Keratinocyte (primary cell): ENCODE results near the gene S100G. TPM values are rescaled to one million over a fixed set of nuclear protein-coding genes. Genes with fewer than 3 reads are reported as not detected.
"Not testable (repeated sequence)": the region's sequence is repeated elsewhere in the genome, so short reads cannot be mapped to it uniquely, and the experiment has no call there.

Experiments
- DNase-seq: peaks from one replicate; pipeline ENCODE4 v3.0.0-alpha.2; 2011; ENCODE audit warnings: low read depth, missing footprints, low spot score
- FAIRE-seq: peaks from 2 replicates; lab custom pipeline; 2011; peaks lifted over from hg19 to GRCh38; lab: Jason Lieb, UNC
- H2AFZ ChIP-seq: 2 replicates; pipeline ENCODE4 v1.6.0; 2012; ENCODE audit warnings: low read length, control low read depth, inconsistent platforms; ENCODE audit not compliant: control insufficient read depth
- H3K27ac ChIP-seq: 2 replicates; pipeline ENCODE4 v1.5.1; 2011; ENCODE audit warnings: low read length; ENCODE audit not compliant: control insufficient read depth, insufficient read depth
- H3K27me3 ChIP-seq: 3 replicates; pipeline ENCODE4 v1.6.0; 2011; ENCODE audit warnings: low read length; ENCODE audit not compliant: control insufficient read depth, insufficient read depth; ENCODE audit errors: extremely low read depth
- H3K36me3 ChIP-seq, 2 experiments: 2 replicates in 1 of 2; 3 replicates in 1 of 2; pipeline ENCODE4 v1.5.1; 2011; ENCODE audit warnings: low read length in 2 of 2, mild to moderate bottlenecking in 1 of 2; ENCODE audit not compliant: control insufficient read depth in 2 of 2, insufficient read depth in 2 of 2; ENCODE audit errors: extremely low read depth in 1 of 2
- H3K4me1 ChIP-seq: 3 replicates; pipeline ENCODE4 v1.5.1; 2011; ENCODE audit warnings: low read length; ENCODE audit not compliant: control insufficient read depth, insufficient read depth; ENCODE audit errors: extremely low read depth
- H3K4me2 ChIP-seq: 3 replicates; pipeline ENCODE4 v1.6.0; 2011; ENCODE audit warnings: low read depth, low read length; ENCODE audit not compliant: control insufficient read depth, insufficient read depth; ENCODE audit errors: extremely low read depth
- H3K4me3 ChIP-seq, 3 experiments: fragments of 200-600 bp in 1 of 3; sonication (generic) in 1 of 3; 2 replicates in 2 of 3; 3 replicates in 1 of 3; pipeline ENCODE4 v1.5.1; 2011 to 2016; ENCODE audit warnings: low read length in 3 of 3, mild to moderate bottlenecking in 3 of 3, control low read depth in 2 of 3, inconsistent platforms in 1 of 3, low read depth in 1 of 3, mixed read lengths in 1 of 3, mixed run types in 1 of 3, moderate library complexity in 1 of 3; ENCODE audit not compliant: control insufficient read depth in 2 of 3, insufficient read depth in 2 of 3; ENCODE audit errors: extremely low read depth in 1 of 3
- H3K79me2 ChIP-seq: 2 replicates; pipeline ENCODE4 v1.6.0; 2012; ENCODE audit warnings: low read length; ENCODE audit not compliant: control insufficient read depth, insufficient read depth
- H3K9ac ChIP-seq: 3 replicates; pipeline ENCODE4 v1.6.0; 2011; ENCODE audit warnings: low read length; ENCODE audit not compliant: control insufficient read depth, insufficient read depth; ENCODE audit errors: extremely low read depth
- H3K9me1 ChIP-seq: 3 replicates; pipeline ENCODE4 v1.6.0; 2011; ENCODE audit warnings: low read length; ENCODE audit not compliant: control insufficient read depth, insufficient read depth; ENCODE audit errors: extremely low read depth
- H3K9me3 ChIP-seq: 2 replicates; pipeline ENCODE4 v1.5.1; 2012; ENCODE audit warnings: low read depth, low read length; ENCODE audit not compliant: control insufficient read depth
- H4K20me1 ChIP-seq: 3 replicates; pipeline ENCODE4 v1.6.0; 2011; ENCODE audit warnings: low read length; ENCODE audit not compliant: control insufficient read depth, insufficient read depth; ENCODE audit errors: extremely low read depth
- EZH2 ChIP-seq: IDR thresholded peaks from one replicate; pipeline ENCODE4 v1.6.1; 2012; ENCODE audit warnings: inconsistent platforms, mild to moderate bottlenecking, low read length, moderate library complexity
- dilution Hi-C: fragments of 300-500 bp; cut with MboI; formaldehyde crosslinking; loops from one replicate; pipeline ENCODE4 v1.7.0; 2020; ENCODE audit warnings: low sequenced_read_pairs; ENCODE audit not compliant: extremely low pct_ligation_motif_present
- polyA plus RNA-seq, 5 experiments: library from polyadenylated mRNA; depleted of rRNA in 3 of 5; stranded (reverse) in 3 of 5; stranded (forward) in 1 of 5; unstranded in 1 of 5; fragments of >200 nt; gene quantifications; 1 replicate in 1 of 5; 2 replicates in 3 of 5; 3 replicates in 1 of 5; pipeline versions ENCODE4 v1.2.1 to v1.2.3, GENCODE V29; 2011 to 2012; ENCODE audit warnings: missing spikeins in 2 of 5, low read depth in 1 of 5, low replicate concordance in 1 of 5
- TF ChIP-seq, protein P1 (sequence below), 3 experiments: IDR thresholded peaks in 1 of 3; conservative IDR thresholded peaks in 1 of 3; optimal IDR thresholded peaks in 1 of 3; 2 replicates in 2 of 3; 3 replicates in 1 of 3; pipeline versions ENCODE3 to v1.5.1; 2011; ENCODE audit warnings: low read length in 3 of 3, mild to moderate bottlenecking in 3 of 3, moderate library complexity in 2 of 3, control low read depth in 1 of 3, inconsistent platforms in 1 of 3; ENCODE audit not compliant: insufficient read depth in 2 of 3; ENCODE audit errors: extremely low read depth in 1 of 3

The S100G gene
- polyA plus RNA-seq, 1 donor (not counting 4 experiments of a cell fraction or from before 2014, with no cell fraction given) = not detected

GRCh38 chrX:16606142-16606720 lies 43.7 kb upstream of the S100G start:
- H3K79me2 ChIP-seq = no peaks in the 10 kb centered on the region
- no peak overlapping the region for H3K4me2 ChIP-seq
- peaks cover 9% of the 10 kb centered on the region for H3K4me1 ChIP-seq
- H3K9me3 ChIP-seq = no peaks in the 10 kb centered on the region
- no peak overlapping the region for H3K27ac ChIP-seq
- no peaks in the 10 kb centered on the region for H4K20me1 ChIP-seq
- no peak overlapping the region for H3K4me3 ChIP-seq
- H3K9me1 ChIP-seq = no peaks in the 10 kb centered on the region
- TF ChIP-seq, protein P1, sequence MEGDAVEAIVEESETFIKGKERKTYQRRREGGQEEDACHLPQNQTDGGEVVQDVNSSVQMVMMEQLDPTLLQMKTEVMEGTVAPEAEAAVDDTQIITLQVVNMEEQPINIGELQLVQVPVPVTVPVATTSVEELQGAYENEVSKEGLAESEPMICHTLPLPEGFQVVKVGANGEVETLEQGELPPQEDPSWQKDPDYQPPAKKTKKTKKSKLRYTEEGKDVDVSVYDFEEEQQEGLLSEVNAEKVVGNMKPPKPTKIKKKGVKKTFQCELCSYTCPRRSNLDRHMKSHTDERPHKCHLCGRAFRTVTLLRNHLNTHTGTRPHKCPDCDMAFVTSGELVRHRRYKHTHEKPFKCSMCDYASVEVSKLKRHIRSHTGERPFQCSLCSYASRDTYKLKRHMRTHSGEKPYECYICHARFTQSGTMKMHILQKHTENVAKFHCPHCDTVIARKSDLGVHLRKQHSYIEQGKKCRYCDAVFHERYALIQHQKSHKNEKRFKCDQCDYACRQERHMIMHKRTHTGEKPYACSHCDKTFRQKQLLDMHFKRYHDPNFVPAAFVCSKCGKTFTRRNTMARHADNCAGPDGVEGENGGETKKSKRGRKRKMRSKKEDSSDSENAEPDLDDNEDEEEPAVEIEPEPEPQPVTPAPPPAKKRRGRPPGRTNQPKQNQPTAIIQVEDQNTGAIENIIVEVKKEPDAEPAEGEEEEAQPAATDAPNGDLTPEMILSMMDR (optimal IDR thresholded peaks at IDR 0.05 in 1 of 3, IDR thresholded peaks at IDR 0.05 in 1 of 3, conservative IDR thresholded peaks at IDR 0.05 in 1 of 3; ENCODE audit: extremely low read depth in 1 of 3, insufficient read depth in 2 of 3, low read length in 3 of 3) = no peak
- TF ChIP-seq EZH2 = no peak
- H3K36me3 ChIP-seq = peaks cover 0 to 1% of the 10 kb centered on the region in 2 experiments
- H3K9ac ChIP-seq = no peak overlapping the region
- dilution Hi-C loops = no loop called here
- DNase-seq = no peak
- no peak overlapping the region for H2AFZ ChIP-seq
- no peak for FAIRE-seq
- H3K27me3 ChIP-seq = no peaks in the 10 kb centered on the region

DNA sequence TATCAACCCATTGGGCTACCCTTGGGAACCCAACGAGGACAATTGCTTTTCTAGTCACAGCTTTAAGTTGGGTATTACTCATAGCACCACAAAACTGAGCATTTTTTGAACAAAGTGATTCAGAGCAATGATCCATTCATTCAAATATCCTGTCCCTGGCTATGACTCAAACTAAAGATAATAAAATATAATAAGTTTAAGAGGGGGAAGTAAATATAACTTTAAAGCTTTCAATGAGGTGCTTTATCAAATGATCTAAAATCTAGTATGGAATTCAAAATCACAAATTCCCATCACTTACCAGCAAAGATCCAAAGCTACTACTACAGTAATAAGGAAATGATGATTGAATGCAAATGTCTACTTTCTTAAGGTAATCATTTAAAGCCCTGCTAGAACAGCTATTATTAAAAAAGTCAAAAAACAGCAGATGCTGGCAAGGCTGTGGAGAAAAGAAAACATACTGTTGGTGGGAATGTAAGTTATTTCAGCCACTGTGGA lies 39.8 kb upstream of the S100G start:
- FAIRE-seq = no peak
- H3K9ac ChIP-seq = no peak overlapping the region
- peaks cover 0 to 1% of the 10 kb centered on the region in 2 experiments for H3K36me3 ChIP-seq
- DNase-seq = no peak
- H2AFZ ChIP-seq = no peak overlapping the region
- H3K27me3 ChIP-seq = no peaks in the 10 kb centered on the region
- no peaks in the 10 kb centered on the region for H3K79me2 ChIP-seq
- no peaks in the 10 kb centered on the region for H4K20me1 ChIP-seq
- no peak overlapping the region for H3K27ac ChIP-seq
- no peaks in the 10 kb centered on the region for H3K9me1 ChIP-seq
- H3K9me3 ChIP-seq = no peaks in the 10 kb centered on the region
- H3K4me2 ChIP-seq = peak overlapping the region; percentile 22
- H3K4me3 ChIP-seq = no peak overlapping the region
- TF ChIP-seq, protein P1 (optimal IDR thresholded peaks at IDR 0.05 in 1 of 3, IDR thresholded peaks at IDR 0.05 in 1 of 3, conservative IDR thresholded peaks at IDR 0.05 in 1 of 3; ENCODE audit: extremely low read depth in 1 of 3, insufficient read depth in 2 of 3, low read length in 3 of 3) = no peak
- TF ChIP-seq EZH2 = no peak
- dilution Hi-C loops = no loop called here
- H3K4me1 ChIP-seq = peaks cover 9% of the 10 kb centered on the region

DNA sequence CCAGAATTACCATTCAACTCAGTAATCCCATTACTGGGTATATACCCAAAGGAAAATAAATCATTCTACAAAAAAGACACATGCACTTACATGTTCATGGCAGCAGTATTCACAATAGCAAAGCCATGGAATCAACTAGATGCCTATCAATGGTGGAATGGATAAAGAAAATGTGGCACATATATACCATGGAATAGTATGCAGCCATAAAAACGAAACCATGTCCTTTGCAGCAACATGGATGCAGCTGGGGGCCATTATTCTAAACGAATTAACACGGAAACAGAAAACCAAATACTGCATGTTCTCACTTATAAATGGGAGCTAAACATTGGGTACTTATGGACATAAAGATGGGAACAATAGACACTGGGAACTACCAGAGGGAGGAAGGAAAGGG lies 39.3 kb upstream of the S100G start:
- H3K4me3 ChIP-seq, FAIRE-seq, H2AFZ ChIP-seq, H3K79me2 ChIP-seq, H3K27me3 ChIP-seq, H3K4me2 ChIP-seq, H3K9me3 ChIP-seq, H3K36me3 ChIP-seq, DNase-seq, H3K27ac ChIP-seq, H3K9ac ChIP-seq, H3K9me1 ChIP-seq, H4K20me1 ChIP-seq, dilution Hi-C loops, H3K4me1 ChIP-seq: not testable (repeated sequence)
